Tibial artery (tissue), 4 donors: ENCODE measurements around the gene LACRT.
"Not testable (repeated sequence)": the region's sequence is repeated elsewhere in the genome, so short reads cannot be mapped to it uniquely, and the experiment has no call there.

Experiments
- DNase-seq, 2 donors: peaks; one replicate each; pipeline ENCODE4 v3.0.0-alpha.2; 2019
- H3K27ac ChIP-seq, 2 donors: fragments of 200-600 bp; sonication (generic) in 1 of 2; 1 replicate in 1 of 2; 2 replicates in 1 of 2; pipeline ENCODE4 v1.5.1; 2018 to 2019; ENCODE audit warnings: mild to moderate bottlenecking in 1 of 2
- H3K27me3 ChIP-seq, 2 donors: fragments of 200-600 bp; sonication (generic) in 1 of 2; one replicate each; pipeline versions ENCODE4 v1.5.1 to v1.6.0; 2016 to 2019
- H3K36me3 ChIP-seq, 3 donors: fragments of 200-600 bp; sonication (generic) in 2 of 3; one replicate each; pipeline ENCODE4 v1.5.1; 2016 to 2019; ENCODE audit warnings: mild to moderate bottlenecking in 2 of 3
- H3K4me1 ChIP-seq, 4 donors: fragments of 200-600 bp; sonication (generic) in 2 of 4; 1 replicate in 3 of 4; 2 replicates in 1 of 4; pipeline ENCODE4 v1.5.1; 2016 to 2019
- H3K4me3 ChIP-seq, 2 donors: fragments of 200-600 bp; sonication (generic) in 1 of 2; 1 replicate in 1 of 2; 2 replicates in 1 of 2; pipeline ENCODE4 v1.5.1; 2018 to 2019; ENCODE audit warnings: mild to moderate bottlenecking in 2 of 2
- H3K9me3 ChIP-seq, 3 donors: fragments of 200-600 bp; sonication (generic) in 1 of 3; one replicate each; pipeline ENCODE4 v1.5.1; 2016 to 2019
- CTCF ChIP-seq, 2 experiments: fragments of 200-600 bp in 1 of 2; fragments of 450-650 bp in 1 of 2; IDR thresholded peaks; one replicate each; pipeline ENCODE4 v1.5.1; 2017 to 2019; ENCODE audit warnings: antibody characterized with exemption in 2 of 2, mild to moderate bottlenecking in 1 of 2, moderate library complexity in 1 of 2
- intact Hi-C: fragments of 100-400 bp; cut with DNase I; formaldehyde crosslinking; loops from one replicate; pipeline ENCODE4 v1.15.0; 2023; ENCODE audit warnings: low total_unique reads

Gene LACRT

GRCh38 chr12:54650409-54650808 lies 15.7 kb upstream of the LACRT start:
- intact Hi-C loops, result no loop called here
- H3K4me1 ChIP-seq, result peaks cover 0 to 3% (median 0%) of the 10 kb centered on the region in 4 donors
- no peaks in the 10 kb centered on the region for H3K9me3 ChIP-seq
- H3K36me3 ChIP-seq, result no peaks in the 10 kb centered on the region
- no peak for DNase-seq
- no peak for TF ChIP-seq CTCF (IDR thresholded peaks at IDR 0.05)
- peaks cover 0 to 6% of the 10 kb centered on the region in 2 donors for H3K27me3 ChIP-seq
- no peak overlapping the region for H3K4me3 ChIP-seq
- no peak overlapping the region for H3K27ac ChIP-seq

DNA sequence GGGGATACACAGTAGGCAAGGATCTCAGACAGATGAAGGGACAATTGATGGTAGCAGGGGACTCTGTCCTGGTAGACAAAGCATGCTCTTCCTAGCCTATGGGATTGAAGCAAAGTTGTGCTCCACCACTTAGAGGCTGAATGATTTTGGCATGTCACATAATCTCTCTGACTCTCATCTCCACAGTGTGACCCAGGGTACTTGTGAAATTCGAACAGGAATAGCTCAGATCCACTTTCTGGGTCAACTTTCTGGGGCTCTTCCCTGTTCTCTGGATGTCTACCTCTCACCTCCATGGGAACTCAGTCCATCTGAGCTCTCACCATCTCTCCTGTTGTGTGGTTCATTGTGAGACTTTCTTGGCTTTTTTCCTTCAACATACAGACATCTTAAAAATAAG lies 15.1 kb upstream of the LACRT start:
- H3K36me3 ChIP-seq, result no peaks in the 10 kb centered on the region
- no peak for TF ChIP-seq CTCF (IDR thresholded peaks at IDR 0.05)
- intact Hi-C loops, result no loop called here
- H3K4me1 ChIP-seq, result peaks cover 0 to 3% (median 0%) of the 10 kb centered on the region in 4 donors
- no peak overlapping the region for H3K27ac ChIP-seq
- H3K27me3 ChIP-seq, result peaks cover 0 to 9% of the 10 kb centered on the region in 2 donors
- no peak overlapping the region for H3K4me3 ChIP-seq
- DNase-seq, result no peak
- no peaks in the 10 kb centered on the region for H3K9me3 ChIP-seq

- Histone ChIP-seq H3K27me3 (peaks cover 0 to 4% of the 10 kb centered on the region in 2 donors), H3K27ac (no peak within 1 kb of the TSS), H3K4me3 (no peak within 1 kb of the TSS), H3K4me1 (peaks cover 0 to 3% (median 0%) of the 10 kb centered on the region in 4 donors), H3K9me3 (no peaks in the 10 kb centered on the region), H3K36me3 (no peaks in the 10 kb centered on the region)
- no peak for DNase-seq
- TF ChIP-seq CTCF (IDR thresholded peaks at IDR 0.05), result no peak
- intact Hi-C loops, result no loop called here
Observed at GRCh38 chr12:54648265-54648664, 13.6 kb upstream of the LACRT start, which contains the start of gene DCD. DCD (minus strand) TSS chr12:54648365; CDS start chr12:54648303, 62 bp downstream.

DNA sequence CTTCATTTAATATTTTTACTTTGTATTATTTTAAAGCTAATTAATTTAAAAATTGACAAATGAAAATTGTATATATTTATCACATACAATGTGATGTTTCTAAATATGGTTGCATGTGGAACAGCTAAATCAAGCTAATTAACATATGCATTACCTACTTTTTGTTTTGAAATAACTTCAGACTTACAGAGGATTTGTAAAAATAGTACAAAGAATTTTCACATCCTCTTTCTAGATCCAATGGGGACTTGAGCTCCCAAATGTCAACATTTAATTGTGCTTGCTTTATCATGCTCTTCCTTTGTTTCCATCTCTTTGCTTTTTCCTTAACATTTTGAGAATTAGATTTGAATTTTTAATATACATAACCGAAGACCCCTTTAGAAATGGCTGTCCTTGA lies 6.9 kb upstream of the LACRT start:
- H3K27me3 ChIP-seq, result peaks cover 0 to 3% of the 10 kb centered on the region in 2 donors
- no peaks in the 10 kb centered on the region for H3K4me1 ChIP-seq
- no peaks in the 10 kb centered on the region for H3K9me3 ChIP-seq
- no peak overlapping the region for H3K27ac ChIP-seq
- no peak for TF ChIP-seq CTCF (IDR thresholded peaks at IDR 0.05)
- no peak for DNase-seq
- intact Hi-C loops, result no loop called here
- no peaks in the 10 kb centered on the region for H3K36me3 ChIP-seq
- no peak overlapping the region for H3K4me3 ChIP-seq

GRCh38 chr12:54641089-54641488 lies 6.4 kb upstream of the LACRT start:
- Histone ChIP-seq H3K27me3 (peaks cover 0 to 3% of the 10 kb centered on the region in 2 donors), H3K4me3 (no peak overlapping the region), H3K4me1 (no peaks in the 10 kb centered on the region), H3K36me3 (no peaks in the 10 kb centered on the region), H3K27ac (no peak overlapping the region), H3K9me3 (no peaks in the 10 kb centered on the region)
- DNase-seq, result no peak
- intact Hi-C loops, result no loop called here
- TF ChIP-seq CTCF (IDR thresholded peaks at IDR 0.05), result no peak

DNA sequence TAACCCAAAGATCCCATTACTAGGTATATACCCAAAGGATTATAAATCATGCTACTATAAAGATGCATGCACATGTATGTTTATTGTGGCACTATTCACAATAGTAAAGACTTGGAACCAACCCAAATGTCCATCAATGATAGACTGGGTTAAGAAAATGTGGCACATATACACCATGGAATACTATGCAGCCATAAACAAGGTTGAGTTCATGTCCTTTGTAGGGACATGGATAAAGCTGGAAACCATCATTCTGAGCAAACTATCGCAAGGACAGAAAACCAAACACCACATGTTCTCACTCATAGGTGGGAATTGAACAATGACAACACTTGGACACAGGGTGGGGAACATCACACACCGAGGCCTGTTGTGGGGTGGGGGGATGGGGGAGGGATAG lies 4.4 kb upstream of the LACRT start:
- DNase-seq, H3K4me3 ChIP-seq, H3K27me3 ChIP-seq, H3K9me3 ChIP-seq, intact Hi-C loops, H3K4me1 ChIP-seq, H3K36me3 ChIP-seq, H3K27ac ChIP-seq: not testable (repeated sequence)
